Stimulated activated CD4-positive, alpha-beta T cell treated with anti-CD3 and anti-CD28 coated beads, Interleukin-1b, Interleukin-23, amount 100 ng/mL, for 4 hours (primary cell): ENCODE data around the gene UPF1.

Experiments
- DNase-seq, 2 donors: peaks; one replicate each; pipeline ENCODE4 v3.0.0-alpha.2; 2020; ENCODE audit warnings: low read depth in 2 of 2

Gene UPF1

DNA sequence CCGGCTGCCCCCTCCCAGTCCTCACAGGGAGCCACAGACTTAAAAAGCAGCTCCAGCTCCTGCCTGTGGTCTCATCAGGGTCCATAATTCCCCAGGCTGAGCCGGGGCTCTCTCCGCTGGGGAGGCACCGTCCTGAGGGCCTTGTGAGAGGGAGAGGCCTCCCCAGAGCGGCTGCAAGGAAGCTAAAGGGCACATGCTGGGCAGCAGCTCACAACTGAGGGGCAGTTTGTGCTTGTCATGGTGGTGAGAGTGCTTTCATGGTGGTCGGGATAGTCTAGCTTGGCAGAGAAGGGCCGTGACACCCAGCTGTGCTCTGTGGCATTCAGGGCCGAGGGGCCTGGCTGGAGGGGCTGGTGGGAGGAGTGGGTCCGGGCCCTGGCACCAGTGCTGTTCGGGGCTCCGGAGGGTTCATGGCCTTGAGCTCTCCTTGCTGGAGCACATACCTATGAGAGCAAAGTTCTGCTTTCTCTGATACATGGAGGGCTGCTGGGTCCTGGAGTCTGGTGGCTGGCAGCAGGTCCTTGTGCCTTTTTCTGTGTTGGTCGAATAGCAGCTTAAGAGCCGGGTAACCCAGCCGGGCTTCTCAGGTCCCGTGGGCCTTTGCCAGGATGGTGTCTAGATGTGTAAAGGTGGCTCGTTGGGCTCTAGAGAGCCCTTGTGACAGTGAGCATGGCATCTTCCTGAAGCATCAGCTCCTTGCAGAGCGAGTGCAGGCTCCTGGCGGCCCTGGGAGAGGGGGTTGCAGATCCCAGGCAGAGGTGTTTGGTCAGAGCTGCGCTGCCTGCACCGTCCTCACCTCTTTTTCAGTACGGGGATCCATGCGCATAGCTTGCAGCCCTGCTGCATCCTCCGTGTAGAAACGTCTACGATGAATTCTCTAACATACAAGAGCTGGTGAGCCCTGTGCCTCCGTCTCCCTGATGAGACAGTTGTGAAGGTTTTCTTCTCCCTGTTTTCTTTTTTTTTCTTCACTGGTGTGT, 8.8 kb downstream of the UPF1 start:
- DNase-seq = no peak

DNA sequence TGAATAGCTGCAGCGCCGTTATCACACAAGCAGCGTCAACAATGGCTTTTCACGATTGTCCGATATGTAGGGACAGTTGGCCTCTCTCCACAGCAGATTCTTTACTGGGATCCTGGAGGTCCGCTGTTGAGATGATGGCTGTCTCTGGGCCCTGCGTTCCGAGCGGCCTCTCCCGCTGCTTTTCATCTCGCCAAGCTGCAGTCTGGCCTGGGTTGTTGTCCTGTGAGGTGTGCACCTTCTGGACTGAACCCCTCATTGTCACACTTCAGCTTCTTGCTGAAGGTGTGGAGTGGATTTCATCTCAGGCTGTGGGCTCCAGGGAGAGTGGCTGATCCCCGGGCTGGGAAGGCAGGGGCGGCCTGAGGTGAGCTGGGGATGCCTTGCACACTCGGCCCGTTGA, 9.6 kb downstream of the UPF1 start:
- DNase-seq = no peak

DNA sequence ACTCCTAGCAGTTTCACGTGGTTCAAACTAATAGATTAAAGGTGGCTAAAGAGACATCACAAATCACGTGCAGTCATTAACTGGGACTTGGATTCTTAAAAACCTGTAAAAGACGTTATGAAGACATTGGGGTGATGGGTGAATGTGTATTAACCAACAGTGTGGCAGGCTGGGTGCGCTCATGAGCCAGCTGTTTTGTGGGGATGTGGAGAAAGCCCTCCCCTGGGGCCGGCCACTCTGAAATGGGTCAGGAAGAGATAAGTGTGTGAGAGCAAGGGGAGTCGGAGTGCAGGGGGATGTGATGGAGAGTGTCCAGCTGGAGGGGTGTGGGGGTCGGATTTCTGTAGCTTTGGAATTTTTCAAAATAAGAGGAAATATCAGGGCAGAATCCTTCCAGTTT, 10.4 kb downstream of the UPF1 start:
- no peak for DNase-seq

GRCh38 chr19:18843960-18844359, 12.2 kb downstream of the UPF1 start:
- DNase-seq = no peak

- no peak for DNase-seq
Observed at GRCh38 chr19:18844806-18845329, 13.1 kb downstream of the UPF1 start.

DNA sequence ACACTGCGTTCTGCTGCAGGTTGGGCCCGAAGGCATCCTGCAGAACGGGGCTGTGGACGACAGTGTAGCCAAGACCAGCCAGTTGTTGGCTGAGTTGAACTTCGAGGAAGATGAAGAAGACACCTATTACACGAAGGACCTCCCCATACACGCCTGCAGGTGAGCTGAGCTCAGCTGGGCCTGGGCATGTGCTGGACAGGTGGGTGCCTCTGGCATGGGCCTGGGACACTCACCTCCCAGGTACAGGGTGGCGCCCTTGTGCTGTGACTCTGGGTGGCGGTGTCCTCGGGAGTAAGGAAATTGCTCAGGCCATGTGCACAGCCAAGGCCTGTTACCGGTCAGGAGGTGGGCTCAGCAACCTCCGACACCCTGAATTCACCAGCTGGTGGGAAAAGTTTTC, 14.2 kb downstream of the UPF1 start:
- DNase-seq = no peak

- peak; percentile 45 to 63 for DNase-seq
Observed at GRCh38 chr19:18846862-18847548, 15.2 kb downstream of the UPF1 start.

DNA sequence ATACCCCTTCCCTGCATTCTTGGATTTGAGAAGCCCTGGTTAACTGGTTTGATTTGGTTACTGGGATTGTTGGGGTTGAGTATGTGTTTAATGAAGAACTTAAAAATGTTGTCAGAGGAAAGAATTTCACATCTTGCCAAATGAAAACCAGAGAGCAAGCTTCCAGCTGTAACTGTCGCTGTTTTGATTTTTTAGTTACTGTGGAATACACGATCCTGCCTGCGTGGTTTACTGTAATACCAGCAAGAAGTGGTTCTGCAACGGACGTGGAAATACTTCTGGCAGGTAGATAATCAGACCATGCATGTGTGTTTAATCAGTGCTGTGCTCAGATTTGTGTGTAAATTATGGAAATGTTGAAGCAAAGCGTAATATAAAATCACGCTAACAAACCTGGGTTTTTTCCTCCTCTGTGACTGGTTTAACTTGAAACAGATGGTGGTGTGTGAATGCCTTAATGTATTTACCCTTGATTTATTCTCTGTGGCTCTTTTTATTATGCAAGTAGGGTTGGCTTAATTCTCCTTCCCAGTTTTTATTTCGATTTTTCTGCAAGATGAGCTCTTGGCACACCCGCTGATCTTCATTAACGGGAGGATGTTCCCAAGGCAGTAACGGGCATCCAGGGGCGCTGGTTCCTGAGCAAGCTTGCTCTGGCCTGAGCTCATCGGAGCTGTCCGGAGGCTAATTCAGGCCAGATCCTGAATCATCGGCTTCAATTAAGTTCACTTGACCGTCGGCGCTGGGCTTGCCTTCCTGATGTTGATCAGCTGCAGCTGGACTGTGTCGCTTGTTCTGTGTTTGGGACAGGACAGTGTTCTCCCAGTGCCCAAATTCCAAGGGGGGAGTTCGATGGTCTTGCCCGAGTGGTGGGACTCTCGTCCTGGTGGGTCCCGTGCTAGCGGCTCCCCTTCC, 16.0 kb downstream of the UPF1 start:
- no peak for DNase-seq

DNA sequence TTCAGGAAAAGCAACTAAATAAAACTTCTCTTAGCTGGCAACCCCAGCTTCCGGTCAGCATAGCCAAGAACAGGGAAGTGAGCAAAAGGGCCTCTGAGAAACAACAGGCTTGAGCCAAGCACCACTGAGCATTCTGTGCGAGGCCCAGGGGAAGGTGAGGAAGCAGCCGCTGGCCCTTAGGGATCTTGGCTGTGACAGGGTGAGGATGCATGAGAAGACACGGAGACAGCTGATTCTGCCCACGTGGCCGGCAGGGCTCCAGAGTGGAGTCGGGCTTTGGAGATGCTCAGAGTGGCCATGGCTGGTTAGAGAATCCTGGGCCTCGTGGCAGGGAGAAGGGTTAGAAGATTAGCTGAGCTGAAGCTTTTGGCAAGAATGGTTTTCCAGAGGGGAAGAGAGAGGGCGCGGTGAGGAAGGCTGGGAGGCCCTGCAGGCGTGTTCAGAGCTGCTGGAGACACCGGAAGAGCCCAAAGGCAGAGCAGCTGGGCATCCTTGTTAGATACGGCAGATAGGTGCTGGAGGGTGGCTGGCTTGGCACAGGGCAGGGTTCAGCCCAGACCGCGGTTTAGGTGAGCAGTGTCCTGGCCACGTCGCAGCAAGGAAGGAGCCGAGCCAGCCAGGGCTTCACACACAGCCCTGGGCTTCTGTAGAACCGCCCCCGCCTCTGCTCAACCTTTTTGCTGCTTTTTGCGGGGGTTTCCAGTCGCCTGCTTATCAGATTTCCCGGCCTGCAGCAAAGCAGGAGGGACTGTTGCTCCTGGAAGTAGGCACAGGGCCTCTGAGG, 17.3 kb downstream of the UPF1 start:
- DNase-seq = no peak

DNA sequence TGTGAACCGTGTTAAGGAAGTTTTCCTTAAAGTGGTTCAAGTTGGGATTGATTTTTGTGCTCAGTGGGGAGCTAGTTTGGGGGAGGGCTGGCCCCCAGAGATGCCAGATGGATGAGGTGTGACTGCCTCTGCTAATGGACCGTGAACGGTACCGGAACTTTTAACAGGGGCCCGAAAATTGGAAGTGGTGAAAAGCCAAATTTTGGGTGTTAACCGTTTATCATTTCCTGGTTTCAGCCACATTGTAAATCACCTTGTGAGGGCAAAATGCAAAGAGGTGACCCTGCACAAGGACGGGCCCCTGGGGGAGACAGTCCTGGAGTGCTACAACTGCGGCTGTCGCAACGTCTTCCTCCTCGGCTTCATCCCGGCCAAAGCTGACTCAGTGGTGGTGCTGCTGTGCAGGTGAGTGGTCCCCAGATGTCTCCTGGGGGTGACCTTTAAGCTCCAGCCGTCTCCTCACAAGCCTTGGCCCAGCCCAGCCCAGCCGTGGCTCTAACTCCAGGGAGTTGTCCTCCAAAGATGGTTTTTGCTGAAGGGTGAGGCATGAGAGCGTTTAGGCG, 18.2 kb downstream of the UPF1 start:
- no peak for DNase-seq

DNA sequence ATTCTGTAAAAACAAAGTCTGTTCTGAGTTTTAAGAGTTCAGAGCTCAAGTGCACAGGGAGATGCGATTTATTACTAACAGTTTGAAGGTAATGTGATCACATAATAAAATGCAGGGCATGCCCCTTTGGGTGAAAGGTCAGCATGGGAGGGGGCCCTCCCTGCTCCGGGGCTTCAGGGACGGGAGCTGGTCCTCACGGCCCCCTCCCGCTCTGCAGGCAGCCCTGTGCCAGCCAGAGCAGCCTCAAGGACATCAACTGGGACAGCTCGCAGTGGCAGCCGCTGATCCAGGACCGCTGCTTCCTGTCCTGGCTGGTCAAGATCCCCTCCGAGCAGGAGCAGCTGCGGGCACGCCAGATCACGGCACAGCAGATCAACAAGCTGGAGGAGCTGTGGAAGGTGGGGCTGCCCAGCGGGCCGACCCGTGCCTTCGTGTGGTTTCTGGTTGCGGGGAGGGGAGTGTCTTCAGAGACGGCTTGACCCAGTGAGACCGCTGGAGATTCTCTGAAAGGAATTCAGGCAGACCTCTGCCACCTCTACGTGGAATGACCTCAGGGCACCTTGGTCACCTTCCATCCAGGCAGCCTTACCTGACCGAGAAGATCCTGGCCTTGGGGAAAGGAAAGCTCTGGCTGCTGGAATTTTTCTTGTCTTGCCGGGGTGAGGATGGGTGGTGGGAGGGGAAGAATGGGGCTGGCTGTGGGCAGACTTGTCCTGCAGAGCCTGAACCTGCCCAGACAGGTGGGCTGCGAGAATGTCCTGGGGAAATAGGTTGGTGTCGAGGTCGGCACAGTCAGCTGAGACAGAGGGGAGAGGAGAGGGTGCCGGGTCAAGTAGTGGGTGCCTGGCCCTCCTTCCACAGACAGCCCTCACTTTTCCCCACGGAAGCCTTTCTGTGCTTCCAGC, 19.0 kb downstream of the UPF1 start:
- DNase-seq = no peak

- DNase-seq = no peak
Observed at GRCh38 chr19:18851673-18852325, 20.0 kb downstream of the UPF1 start.

DNA sequence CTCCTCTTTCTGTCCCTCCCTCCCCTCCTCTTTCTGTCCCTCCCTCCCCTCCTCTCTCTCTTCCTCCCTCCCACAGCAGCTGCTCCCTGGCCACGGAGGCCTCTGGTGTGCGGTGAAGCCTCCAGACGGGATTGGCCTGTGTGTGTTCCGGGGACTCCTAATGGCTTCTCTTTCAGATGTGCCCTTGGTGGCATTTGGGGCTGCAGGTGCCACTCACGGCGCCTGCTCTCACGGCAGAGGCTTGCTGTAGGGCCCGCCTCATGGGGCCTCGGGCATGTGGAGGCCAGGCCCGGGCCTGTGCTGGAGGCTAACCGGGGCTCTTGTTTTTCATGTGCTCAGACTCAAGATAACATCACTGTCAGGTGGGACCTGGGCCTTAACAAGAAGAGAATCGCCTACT, 20.9 kb downstream of the UPF1 start:
- DNase-seq = no peak

DNA sequence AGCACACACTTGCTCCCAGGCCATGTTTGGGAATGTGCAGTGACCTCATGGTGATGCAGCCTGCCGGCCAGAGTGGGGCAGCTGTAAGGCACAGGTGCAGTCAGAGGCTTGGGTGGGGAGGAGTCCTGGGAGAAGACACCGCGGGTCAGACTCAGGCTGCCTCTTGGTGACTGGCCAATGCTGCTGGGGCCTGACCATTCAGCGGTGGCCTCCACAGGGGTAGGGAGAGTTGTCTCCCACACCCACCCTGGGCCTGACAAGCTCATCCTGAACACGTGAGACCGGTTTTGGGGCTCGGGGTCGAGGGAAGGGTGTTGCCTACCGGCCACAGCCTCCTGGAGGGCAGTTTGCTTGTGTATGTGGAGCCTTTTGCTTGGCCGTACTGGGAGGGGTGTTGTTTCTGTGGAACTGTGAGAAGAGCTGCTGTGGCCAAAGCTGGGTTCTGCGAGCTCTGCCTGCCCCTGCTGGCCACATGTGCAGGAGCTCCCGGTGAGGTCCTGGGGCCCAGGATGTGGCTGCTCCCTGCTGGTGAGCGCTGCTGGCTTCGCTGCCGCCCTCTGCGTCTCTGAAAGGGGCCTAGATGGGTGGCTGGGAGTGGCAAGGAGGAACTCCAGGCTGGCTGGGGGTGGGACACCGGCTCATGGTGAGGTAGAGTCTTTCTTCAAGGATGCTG, 22.1 kb downstream of the UPF1 start:
- no peak for DNase-seq

GRCh38 chr19:18854982-18855381, 23.2 kb downstream of the UPF1 start:
- DNase-seq = no peak

DNA sequence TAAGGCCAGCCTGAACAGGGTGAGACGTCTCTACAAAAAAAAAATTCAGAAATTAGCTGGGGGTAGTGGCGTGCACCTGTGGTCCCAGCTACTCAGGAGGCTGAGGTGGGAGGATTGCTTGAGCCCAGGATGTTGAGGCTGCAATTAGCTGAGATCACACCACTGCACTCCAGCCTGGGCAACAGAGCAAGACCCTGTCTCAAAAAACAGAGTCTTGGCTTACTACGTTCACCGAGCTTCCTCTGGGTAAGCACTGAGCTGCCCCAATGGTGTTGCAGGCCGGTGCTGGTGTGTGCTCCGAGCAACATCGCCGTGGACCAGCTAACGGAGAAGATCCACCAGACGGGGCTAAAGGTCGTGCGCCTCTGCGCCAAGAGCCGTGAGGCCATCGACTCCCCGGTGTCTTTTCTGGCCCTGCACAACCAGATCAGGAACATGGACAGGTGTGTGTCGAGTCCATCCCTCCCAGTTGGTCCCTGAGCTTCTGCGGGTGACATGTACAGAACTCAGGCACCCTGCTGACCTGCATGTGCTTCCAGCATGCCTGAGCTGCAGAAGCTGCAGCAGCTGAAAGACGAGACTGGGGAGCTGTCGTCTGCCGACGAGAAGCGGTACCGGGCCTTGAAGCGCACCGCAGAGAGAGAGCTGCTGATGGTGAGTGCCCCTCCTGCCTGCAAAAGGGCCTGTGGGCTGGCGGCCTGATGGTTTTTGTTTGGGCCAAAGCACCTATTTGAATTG, 24.1 kb downstream of the UPF1 start:
- no peak for DNase-seq

- DNase-seq = no peak
Observed at GRCh38 chr19:18856385-18857126, 24.8 kb downstream of the UPF1 start.
